CD4-positive, alpha-beta T cell treated with Interferon gamma for 1 hour (primary cell): ENCODE data around the gene NAV2.
"Not testable (repeated sequence)": the region's sequence is repeated elsewhere in the genome, so short reads cannot be mapped to it uniquely, and the experiment has no call there.

Source experiments
- DNase-seq: peaks from one replicate; pipeline ENCODE4 v3.0.0-alpha.2; 2020

Gene NAV2

DNA sequence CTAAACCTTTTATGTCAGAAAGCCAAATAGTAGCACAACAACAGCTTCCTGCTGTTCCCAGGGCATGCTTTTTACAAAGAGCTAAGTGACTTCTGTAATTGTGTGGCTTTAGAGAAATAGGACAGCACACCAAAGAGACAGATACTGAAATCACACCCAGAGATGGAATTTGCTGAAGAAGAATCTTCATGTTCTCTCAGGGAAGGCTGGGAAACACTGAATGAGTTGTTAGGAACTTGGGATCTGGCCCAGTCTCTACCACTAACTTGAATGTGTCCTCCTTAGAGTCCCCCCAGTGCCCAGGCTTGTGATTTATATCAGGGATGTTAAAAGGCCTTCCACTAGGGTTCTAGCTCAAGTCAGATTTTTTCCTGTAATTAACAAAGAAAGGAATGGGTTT is 272.5 kb downstream of the NAV2 start:
- DNase-seq, result no peak

DNA sequence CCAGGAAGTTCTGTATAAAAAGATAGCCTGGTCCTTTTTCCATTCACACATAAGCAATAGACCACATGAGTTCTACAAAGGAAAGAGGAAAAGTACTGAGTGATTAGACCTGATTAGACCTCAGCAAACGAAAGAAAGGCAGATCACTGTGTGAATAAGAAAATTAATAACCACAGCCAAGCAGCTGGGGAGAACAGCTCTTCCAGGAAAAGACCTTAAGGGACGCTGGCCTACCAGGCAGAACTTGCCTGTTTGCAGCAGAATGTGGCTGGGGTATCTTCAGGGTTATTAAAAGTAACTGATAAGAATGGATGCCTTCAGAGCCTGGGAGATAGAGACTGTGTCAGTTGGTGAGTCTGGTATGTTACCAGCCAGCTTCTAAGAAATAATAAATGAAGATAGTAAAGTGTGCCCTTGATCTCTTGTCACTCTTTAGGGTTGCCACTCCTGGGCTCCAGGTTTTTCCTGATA is 274.7 kb downstream of the NAV2 start:
- DNase-seq, result no peak

DNA sequence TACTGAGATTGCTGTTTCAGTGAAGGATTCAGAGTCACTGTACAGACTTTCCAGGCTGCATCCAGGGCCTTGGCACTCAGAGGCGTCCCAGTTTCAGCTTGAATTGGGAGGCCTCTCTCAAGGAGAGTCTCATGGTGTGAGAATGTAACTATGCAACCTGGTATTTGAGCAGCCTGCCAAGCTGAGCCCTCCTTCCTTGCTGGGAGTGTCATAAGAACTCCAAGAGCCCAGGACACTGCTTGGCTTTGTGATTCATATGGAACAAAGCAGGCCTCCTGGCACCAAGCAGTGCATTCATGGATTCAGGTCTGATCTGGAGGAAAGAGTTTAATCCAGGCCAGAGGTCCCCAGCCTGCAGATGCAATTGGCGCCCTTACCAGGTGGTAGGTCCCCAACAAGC is 276.0 kb downstream of the NAV2 start:
- DNase-seq, result no peak

DNA sequence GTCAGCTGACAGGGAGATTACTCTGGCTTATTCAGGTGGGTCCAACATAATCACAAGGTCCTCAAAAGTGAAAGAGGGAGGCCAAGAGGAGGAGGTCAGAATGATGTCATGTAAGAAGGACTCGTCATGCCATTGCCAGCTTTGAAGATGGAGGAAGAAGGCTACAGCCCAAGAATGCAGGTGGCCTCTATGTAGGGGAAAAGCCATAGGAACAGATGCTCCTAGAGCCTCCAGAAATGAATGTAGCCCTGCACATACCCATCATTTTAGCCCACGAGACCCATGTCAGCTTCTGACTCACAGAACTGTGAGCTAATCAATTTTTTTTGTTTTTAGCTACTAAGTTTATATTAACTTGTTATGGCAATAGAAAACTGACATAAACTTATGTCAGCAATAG is 276.6 kb downstream of the NAV2 start:
- no peak for DNase-seq

DNA sequence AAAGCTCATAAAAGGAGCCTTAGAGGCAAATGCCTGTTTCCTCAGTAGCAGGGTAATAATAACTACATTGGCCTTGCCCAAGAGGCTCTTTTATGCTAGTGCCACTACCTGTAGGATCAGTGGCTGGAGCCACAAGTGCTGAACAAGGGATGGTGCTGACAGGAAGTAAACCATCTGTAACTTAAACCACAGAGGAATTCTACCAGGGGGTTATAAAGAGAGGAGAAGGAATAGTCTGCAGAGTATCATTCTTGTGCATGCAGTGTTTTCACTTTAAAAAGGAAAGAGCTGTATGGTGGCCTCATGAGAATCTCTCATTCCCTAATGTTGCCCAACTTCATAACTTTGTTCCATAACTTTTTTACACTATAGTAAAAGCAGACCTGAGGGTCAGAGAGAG is 279.5 kb downstream of the NAV2 start:
- no peak for DNase-seq

DNA sequence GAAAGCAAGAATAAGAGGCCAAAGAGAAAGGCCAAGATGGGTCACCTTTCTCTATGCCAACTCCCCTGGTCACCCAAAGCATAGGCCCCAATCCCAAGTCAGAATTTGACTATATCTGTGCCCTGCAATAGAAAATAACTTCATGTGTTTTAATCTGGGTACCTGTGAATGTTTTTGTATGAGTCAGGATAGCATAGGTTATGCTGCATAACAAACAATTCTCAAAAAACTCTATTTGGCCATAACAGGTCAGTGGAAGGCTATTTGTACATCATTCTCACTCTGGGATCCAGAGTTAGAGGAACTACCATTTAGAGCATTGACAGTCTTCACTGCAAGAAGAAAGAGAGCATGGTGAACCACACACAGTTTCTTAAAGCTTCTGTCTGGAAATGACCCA is 280.4 kb downstream of the NAV2 start:
- DNase-seq, result no peak

DNA sequence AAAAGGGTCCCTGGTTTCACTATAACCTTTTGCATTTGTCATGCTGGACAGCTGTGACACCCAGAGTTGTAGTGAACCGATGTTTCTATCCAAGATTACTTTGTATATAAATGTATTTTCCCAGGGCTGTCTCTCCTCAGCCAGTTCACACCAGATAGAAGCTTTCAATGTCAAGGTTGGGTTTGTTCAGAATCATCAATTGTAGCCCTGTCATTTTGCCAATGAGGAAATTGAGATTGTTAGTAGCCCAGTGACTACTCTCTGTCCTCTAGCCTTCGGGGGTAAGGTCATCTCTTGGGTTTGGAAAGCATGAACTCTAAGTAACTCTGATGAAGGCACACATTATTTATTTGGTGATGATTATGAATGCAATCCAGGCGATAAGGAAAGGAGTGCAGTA is 282.0 kb downstream of the NAV2 start:
- DNase-seq, result no peak

DNA sequence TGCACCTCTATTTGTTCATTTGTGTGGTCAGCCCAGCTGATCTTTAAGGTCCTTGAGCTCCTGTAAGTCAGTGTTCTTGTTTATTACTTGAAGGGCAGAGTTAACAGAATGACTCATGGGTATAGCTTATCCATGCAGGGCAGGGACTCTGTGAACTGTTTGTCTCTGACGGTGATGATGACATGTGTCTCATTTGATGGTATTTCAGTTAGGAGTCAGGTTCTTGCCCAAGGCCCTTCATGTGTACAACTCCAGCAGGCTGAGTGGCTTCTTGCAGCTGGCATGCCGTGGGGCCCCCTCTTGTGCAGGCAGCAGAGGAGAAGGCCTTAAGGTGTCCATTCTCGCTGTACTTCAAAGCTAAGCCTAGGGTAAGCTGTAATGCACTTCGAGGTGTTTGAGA is 282.5 kb downstream of the NAV2 start:
- no peak for DNase-seq

DNA sequence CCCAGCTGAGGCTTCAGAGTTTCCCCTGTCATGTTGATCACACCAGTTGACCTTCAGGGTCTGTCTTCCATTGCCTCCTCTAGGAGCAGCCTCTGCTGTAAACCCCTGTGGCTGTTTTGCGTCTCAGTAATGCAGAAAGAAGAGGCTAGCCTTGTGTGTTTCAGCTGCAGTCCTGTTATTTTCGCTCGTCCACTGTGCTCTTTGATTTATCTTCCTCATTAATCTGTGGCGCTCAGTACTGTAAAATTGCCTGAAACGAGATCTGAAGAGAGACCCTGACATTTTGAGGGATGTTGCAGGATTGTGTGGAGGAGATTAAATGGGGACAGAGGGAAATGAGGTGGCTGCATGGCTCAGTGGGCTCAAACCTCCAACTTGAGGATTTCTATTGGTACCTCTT is 283.9 kb downstream of the NAV2 start:
- no peak for DNase-seq

DNA sequence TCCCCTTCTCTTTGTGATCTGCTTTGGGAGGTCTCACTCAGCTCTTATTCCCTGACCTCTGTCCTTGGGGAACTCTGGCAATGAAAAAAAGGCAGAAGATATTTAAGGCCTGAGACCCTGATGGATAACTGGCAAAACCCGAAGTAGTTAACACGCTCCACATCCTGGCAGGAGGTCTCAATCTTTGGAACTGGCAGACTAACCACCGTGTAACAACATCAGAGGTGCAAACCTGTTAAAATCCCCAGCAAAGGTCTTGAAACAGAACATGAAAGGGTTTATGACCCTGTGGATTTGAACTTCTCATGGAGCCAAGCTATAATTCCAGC is 287.3 kb downstream of the NAV2 start:
- DNase-seq, result no peak

DNA sequence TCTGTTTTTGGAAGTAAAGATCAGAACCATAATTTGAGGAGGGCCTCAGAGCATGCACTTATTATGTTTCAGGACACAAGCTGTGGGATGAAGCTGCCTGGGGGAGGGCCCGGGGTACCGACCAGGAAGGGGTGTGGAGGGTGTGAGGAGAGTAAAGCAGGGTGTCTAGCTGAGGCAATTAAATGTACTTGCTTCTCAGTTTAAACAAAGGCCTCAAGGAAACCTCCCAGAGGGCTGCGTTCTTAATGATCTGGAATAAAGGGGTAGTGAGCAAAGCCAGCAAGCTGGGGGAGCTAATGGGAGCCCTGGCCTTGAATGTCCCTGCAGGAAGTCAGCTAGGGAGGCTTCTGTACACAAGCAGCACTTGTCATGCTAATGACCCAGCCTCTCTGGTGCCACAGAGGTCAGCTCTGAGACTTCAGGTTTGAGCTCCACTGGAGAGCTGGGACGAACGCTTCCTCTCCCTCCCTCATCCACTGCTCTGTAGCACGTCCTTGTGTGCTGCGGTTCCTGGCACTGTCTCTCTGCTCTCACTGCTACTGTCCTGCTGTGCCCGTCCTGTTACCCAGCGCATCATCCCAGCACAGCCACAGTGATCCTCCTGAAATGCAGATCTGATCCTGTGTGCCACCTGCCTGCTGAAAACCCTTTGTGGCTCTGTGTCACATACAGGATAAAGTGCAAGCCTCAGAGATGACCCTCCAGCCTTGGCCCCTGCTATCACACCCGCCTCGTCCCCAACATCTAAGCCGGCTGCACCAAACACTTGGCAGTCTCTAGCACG is 287.9 kb downstream of the NAV2 start:
- no peak for DNase-seq

DNA sequence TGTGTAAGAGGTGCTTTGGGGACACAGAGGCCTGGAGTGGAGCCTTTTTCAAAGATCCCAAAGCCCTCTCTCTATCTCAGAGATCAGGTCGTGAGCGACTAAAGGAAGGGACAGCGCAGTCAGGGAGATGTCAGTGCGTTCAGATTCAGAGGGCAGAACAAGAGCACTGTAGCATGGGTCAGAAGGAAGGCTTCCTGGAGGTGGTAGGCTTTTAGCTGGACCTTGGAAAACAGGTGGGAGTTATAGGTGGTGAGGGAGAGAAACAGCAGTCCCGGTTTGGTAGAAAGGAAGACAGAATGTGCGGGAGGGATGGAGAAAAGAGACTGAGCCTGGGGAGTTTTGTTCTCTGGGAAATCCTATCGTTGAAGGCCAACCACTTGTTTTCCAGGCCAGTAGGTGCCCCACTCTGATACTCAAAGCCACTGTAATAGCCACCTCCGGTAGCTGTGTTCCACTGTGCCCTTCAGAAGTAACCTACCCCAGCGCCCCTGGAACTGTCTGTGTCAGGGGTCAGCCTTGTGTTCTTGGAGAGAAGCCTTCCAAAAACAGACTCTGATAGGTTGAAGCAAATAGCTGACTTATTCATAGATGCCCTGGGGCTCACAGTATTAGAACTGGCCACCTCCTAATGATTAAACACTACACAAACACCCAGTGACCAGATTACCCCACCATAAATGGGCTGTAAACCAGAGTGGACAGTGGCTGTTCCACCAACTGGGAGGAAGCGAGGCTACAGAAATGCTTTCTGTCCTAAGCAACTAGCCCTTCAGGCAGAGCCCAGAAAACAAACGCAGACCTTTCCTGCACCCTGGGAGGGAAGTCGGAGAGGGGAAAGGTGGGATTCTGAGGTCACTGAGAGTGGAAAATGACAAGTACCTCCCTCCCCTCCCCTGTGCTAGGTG is 289.9 kb downstream of the NAV2 start:
- DNase-seq, result no peak

DNA sequence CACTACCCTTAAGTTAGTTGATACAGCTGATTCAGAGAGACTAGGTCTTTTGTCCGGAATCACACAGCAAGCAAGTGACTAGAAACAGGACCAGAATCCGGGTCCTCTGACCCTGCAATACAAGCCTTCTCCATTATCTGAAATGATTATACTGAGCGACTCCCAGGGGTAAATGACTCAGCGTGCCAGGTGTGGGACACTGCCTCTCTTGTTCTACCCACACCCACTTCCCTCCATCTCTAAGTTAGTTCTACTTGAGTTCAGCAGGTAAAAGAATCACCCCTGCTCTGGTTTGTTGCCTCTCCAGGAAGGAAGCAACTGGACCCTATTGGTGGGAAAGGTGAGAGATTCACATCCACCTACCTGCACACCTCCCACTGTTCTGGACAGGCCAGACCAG is 290.7 kb downstream of the NAV2 start:
- no peak for DNase-seq

DNA sequence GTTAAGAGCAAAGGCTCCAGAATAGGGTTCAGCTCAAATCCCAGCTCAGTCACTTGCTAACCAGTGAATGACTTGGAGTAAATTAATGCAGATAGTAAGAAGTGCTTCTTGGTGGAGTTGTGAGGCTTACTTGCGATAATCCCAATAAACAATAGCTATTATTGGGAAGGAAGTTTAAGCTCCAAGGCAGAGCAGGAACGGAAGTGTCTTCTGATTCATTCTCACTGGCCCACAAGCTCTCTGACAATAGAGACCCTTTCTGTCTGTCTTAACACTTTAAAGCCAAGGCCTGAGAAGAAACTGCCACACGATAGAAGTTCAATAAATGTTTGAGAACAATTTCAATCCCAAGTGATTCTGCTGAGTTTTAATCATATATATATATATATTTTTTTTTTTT is 292.2 kb downstream of the NAV2 start:
- no peak for DNase-seq

DNA sequence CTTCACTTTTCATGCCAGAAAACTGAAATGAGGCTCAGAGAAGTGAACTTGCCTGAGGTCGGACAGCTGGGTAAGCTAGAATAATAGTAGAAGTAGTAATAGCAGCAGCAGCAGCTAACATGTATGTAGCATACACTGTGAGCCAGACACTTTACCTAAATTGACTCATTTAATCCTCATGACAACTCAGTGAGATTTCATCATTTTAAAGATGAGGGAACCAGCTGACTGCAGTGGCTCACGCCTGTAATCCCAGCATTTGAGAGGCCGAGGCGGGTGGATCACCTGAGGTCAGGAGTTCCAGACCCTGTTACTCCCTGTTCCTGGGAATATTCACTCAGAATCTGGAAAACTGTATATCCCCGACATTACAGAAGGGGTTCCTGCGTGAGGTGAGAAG is 293.1 kb downstream of the NAV2 start:
- no peak for DNase-seq

DNA sequence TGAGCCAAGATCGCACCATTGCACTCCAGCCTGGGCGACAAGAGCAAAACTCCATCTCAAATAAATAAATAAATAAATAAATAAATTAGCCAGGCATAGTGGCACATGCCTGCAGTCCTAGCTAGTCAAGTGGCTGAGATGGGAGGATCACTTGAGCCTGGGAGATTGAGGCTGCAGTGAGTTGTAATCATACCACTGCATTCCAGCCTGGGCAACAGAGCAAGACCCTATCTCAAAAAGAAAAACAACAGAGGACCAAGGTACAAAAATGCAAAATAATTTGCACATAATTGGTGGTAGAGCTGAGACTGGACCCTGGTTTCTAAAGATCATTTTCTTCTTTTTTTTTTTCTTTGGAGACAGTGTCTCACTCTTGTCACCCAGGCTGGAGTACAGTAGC is 294.0 kb downstream of the NAV2 start:
- not testable (repeated sequence) for DNase-seq

DNA sequence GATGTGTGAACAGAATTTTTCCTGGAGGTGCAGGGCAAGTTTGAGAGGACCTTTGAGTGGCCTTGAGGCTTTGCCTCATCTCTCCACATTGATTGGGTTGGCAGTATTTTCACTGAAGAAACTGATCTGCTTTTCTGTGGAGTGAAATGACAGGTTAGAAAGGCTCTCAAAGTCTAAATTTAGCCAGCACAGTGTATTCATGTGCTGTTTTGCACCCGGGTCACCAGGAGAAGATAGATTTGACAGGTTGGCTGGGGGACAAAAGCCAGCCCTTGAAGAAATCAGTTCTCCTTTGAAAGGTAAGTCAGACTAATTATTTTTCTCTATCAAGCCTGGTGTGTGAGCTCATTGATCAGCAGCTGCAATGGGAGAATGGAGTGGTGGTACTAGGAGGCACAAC is 294.7 kb downstream of the NAV2 start:
- no peak for DNase-seq

DNA sequence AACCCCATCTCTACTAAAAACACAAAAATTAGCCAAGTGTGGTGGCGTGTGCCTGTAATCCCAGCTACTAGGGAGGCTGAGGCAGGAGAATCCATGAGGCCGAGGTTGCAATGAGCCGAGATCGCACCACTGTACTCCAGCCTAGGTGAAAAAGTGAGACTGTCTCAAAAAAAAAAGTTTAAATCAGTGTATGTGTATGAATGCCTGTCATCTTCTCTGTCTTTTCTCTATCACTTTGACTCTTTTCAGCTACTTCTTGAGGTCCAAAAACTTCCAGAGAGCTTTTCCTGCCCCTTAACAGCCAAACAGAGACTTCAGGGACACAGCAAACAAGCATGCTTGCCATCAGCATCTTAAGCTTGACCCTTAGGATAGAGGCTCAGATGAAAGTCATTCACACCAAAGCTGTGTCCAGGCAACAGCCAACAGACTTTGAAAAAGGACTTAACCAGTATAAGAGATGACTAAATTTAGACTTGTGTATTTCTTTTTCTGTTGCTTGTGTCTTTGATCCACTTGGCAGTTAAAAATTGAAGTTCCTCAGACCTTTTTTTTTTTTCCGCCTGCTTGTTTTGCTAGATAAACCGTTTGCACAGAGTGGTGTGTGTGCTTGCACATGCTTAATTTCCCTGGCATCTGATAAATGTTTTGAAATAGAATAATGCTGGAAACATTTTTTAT is 295.7 kb downstream of the NAV2 start:
- DNase-seq, result no peak

DNA sequence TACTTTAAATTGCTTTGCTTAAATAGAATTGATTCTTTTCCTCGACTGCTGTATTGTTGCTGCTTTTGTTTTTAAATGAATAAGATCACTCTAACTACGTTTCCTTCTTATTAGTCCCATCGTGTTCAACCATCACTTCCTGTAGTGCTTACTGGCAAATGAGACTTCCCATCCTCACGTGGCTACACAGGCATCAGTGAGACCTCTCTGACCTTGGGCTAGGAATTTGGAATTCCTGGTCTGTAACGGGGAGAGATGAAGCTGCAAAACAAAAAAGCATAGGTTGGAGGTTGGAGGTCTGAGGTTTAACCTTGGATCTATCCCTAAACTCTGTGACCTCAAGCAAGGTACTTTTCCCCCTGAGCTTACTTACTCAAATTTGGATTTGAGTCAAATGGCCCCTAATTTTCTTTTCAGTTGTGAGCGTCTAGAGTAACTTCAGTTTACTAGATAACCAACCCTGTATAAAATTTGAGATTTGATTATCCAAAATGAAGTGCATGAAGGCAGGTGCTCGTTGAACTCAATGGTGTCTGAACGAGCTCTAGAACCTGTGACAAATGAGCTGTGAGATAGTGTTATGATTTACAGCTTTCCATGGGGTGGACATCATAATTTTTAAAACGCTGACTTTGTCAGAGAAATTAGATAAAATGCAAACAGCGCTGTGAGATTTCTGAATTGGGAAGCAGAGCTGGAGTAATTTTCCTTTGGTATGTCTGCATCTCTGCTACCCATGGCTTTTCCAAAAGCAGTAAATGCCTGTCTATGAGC is 296.4 kb downstream of the NAV2 start:
- no peak for DNase-seq

DNA sequence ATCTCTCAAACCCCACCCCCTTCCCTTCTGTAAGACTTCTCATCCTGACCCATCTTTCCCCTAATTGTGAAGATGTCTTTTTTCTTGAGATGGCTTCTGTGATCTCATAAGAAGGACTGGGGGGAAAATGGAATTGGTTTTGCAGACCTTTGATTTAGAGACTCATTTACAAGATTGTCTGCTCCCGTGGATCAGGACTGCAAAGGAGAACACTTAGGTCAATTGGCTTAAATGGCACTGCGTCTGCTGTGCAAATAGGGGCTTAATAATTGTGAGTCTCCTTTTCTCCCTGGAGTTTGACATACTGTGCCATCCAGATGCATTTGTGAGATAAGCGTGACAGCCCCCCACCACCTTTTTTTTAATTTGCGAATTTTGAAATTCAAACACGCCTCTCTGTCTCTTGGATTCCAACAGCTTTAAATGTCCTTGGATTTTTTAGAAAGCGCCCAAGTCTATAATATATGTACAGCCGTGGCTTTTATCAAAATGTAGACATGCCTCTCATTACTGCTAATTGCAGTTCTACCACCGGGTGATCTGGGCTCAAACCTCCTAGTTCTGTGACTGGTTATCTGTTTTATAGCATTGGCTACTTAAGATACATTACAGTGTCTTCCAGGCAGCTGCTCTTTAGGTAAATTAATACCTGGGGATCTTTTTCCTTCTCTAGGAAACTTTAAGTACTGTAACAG is 297.7 kb downstream of the NAV2 start:
- no peak for DNase-seq

DNA sequence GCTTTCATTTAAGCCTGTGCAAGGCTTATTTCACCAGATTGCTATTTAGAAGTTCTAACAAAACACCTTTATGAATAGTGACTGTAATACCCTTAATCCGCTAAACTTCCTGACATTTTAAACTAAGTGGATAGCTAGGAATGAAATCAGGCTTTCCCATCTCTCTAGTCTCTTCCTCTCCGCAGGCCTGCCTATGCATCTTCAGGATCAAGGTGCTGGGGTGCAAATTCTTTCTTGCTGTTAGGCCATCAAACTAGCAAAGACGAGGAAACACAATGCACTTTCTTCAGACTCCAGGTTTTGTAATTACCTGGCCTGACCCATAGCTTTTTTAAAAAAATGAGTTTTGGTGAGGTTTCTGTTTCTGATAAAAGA is 298.2 kb downstream of the NAV2 start:
- DNase-seq, result no peak

DNA sequence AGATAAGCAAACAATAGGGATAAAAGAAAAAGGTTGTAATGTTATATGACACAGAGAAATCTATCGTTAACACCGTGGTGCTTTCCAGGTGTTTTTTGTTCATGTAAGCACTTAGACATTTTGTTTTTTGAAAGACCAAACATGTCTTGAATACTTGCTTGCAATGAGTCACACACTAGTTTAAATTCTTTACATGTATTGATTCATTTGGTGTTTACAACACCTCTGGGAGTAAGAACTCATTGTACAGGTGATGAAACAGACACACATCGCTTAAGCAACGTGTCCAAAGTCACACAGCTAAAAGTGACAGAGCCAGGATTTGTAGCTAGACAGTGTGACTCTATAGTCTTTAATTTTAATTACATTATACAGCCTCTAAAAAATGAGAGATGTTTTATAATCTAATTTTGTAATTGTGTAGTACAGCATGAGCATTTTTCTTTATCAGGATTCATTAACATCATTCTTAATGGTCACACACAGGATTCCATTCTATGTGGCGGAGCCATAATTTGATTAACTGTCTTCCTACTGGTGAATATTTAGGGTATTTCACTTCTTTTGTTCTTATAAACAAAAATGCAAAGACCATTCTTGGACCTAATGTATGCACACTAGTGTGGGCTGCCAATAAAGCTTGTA is 298.8 kb downstream of the NAV2 start:
- no peak for DNase-seq
